Stimulated activated CD4-positive, alpha-beta T cell treated with anti-CD3 and anti-CD28 coated beads, Interleukin-4, amount 100 ng/mL, for 1 hour (primary cell): ENCODE measurements around the gene NLRP11.
"Not testable (repeated sequence)": the region's sequence is repeated elsewhere in the genome, so short reads cannot be mapped to it uniquely, and the experiment has no call there.

Experiments
- DNase-seq: peaks from one replicate; pipeline ENCODE4 v3.0.0-alpha.2; 2020

NLRP11 gene

DNA sequence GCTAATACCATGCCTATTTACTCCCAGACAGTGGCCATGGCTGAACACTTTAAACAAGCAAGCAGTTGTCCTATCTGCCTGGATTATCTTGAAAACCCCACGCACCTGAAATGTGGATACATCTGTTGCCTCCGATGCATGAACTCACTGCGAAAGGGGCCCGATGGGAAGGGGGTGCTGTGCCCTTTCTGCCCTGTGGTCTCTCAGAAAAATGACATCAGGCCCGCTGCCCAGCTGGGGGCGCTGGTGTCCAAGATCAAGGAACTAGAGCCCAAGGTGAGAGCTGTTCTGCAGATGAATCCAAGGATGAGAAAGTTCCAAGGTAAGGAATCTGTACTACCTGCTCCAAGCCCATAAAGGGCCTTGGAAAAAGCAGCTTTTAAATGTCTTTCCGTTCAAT lies 54.3 kb downstream of the NLRP11 start:
- DNase-seq = no peak

DNA sequence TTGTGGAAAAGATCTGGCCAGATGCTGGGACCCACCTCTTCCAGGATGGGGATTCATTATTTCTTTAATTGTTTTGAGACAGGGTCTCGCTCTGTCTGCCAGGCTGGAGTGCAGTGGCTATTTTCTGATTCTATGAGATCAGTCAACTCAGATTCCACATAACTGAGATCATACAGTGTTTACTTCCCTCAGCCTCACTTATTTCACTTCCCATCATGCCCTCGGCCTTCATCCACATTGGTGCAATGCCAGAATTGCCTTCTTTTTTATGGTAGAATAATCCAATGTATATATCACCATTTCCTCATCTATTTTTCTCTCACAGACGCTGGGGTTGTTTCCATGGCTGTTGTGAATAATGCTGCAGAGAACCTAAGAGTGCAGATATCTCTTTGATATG lies 62.2 kb downstream of the NLRP11 start:
- DNase-seq = not testable (repeated sequence)

DNA sequence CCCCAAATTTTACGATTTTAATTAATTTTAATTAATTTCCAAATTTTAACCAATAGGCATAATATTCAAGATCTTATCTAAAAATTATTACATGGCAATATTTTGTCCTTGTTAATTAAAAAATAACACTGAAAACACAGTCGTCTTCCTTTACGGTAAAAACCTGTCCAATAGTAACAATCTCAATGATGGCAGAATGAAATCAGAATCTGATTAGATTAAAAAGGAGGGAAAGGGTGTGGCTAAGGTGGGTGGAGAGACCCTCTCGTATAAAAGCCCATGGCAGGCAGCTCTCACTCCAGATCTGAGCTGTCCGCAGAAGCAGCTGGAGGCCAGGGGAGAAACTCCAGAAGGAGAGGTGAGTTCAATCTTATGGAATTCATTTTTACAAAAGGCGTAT lies 63.0 kb downstream of the NLRP11 start, which contains the start of gene RFPL4AL1:
Gene RFPL4AL1 (plus strand): TSS at position 301 of the 400 bp plus-strand sequence. CDS start 2,687 bp downstream, outside the sequence.
- DNase-seq = not testable (repeated sequence)

DNA sequence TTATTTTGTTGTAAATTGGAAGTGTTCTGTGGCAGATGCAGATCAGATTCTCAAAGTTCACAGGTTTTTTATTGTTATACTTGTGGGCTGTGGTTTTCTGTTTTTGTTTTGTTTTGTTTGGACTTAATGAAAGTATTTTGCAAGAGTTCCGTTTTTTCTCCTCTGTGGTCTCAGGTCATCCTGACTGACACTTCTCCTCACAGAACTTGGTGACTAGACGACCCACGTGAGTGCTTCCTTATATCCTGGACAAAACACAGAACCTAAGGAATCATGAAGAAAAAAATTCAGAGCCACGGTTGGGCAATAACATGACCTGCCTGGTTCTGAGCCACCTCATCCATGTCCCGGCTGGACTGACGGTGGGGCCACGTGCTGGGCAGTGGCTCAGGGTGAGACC lies 65.3 kb downstream of the NLRP11 start:
- DNase-seq = no peak

DNA sequence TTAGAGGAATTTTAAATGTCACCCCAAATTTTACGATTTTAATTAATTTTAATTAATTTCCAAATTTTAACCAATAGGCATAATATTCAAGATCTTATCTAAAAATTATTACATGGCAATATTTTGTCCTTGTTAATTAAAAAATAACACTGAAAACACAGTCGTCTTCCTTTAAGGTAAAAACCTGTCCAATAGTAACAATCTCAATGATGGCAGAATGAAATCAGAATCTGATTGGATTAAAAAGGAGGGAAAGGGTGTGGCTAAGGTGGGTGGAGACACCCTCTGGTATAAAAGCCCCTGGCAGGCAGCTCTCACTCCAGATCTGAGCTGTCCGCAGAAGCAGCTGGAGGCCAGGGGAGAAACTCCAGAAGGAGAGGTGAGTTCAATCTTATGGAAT lies 73.0 kb downstream of the NLRP11 start, which contains the start of gene RFPL4A:
Gene RFPL4A (plus strand): TSS at position 301 of the 400 bp plus-strand sequence. CDS start 2,704 bp downstream, outside the sequence.
- DNase-seq = not testable (repeated sequence)

DNA sequence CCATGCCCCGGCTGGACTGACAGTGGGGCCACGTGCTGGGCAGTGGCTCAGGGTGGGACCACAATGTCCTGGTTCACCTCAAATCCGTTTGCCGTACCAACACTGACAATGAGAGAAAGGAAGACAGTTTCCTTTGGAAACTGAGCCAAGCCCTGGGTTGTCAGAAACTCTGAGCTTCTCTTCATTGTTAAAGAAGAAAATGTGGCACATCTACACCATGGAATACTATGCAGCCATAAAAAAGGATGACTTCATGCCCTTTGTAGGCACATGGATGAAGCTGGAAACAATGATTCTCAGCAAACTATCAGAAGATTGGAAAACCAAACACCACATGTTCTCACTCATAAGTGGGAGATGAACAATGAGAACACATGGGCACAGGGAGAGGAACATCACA lies 75.0 kb downstream of the NLRP11 start:
- DNase-seq = not testable (repeated sequence)

DNA sequence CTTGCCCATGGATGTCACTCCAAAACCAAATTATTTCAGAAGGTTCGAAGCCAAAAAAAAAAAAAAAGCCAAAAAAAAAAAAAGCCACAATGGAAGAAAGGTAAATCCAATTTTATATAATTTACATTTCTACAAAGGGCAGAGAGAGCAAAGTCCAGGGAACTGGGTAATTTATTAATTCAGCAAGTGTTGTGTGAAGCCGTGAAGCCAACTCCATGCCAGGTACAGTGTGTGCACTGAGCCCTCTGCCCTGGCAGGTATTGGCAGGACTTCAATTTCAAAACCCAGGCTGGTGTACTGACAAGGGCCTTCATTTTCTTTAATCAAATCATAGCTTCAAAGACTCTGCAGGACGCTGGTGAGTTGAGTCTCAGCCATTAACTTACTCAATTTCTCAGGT lies 78.4 kb downstream of the NLRP11 start:
- DNase-seq = no peak

DNA sequence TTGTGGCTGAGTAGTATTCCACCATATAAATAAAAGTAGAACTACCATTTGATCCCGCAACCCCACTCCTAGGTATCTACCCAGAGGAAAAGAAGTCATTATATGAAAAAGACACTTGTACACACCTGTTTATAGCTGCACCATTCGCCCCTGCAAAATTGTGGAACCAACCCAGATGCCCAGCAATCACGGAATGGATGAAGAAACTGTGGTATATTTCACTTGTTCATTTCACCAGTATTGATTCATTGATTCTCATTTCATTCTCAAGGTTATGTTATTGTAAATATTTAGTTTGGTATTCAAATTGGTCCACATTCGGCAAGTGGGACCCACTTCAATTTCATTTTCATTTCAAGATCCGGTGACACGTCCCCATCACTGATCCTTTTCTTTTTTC lies 81.1 kb downstream of the NLRP11 start:
- DNase-seq = no peak

DNA sequence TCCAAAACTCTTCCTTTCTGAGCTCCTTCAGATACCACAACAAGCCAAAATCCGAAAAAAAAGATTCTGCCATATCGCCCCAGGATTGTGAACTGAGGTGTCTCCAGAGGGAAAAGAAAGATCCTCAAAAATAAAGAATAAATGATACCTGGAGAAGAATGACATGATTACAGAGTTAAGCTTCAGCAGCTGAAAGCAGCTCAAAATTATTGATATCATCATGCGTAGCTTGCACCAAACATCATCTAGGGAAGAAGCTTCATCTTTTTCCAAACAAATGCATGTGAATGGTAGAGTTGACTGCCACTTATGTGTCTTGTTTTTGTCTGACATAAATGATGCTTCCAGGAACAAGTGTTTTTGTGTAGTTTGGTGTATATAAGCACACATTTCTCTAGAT lies 93.5 kb downstream of the NLRP11 start, which contains the start of gene NLRP9:
Gene NLRP9 (minus strand): TSS at position 101 of the 400 bp plus-strand sequence. CDS start 28 bp downstream, at position 73.
- no peak for DNase-seq
